ENCODE results near the gene HEATR5B.

GRCh38 chr2:37100054-37100453, 15.9 kb upstream of the HEATR5B start:
- TF ChIP-seq CTCF (IDR thresholded peaks at IDR 0.05; ENCODE audit: insufficient read depth, low read depth, low read length) (no peak), EZH2 (IDR thresholded peaks at IDR 0.05; ENCODE audit: insufficient read depth, low read length) (no peak)

Measured in astrocyte (in vitro differentiated cells and primary cell).